Measurements from ENCODE around the gene MKNK2.

Gene MKNK2

DNA sequence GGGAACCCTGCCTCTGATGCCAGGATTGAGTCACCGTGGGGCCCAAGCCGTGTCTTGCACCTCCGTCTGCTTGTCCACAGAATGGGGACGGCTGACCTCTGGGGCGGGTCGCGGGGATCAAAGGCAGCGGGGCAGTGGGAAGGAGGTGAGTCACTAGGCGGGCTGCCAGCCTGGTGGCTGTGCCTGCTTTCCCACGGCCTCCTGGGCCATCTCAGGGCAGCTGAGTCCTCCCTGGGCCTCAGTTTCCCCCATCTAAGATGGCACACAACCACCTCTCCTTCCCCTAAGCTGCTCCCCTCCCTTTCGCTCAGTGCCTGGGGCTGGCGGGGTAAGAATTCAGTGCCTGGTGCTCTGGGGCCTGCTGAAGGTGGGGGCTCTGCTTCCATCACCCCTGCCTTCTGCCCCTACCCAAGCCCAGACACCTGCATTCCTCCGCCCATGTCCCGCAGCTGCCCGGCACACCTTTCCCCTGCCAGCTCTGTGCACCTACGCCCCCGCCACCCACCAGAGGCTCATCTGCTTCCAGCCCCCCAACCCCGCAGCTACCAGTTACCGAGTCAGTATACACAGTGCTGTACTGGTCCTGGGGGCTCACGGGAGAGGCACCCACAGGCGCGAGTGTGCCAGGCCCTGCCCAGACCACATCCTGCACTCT lies 3.5 kb downstream of the MKNK2 start:
- no peak overlapping the region for H3K4me3 ChIP-seq (ENCODE audit: low read length)
- no peak overlapping the region for H3K27ac ChIP-seq (ENCODE audit: low read depth, low read length)
- no peak overlapping the region for H4K5ac ChIP-seq (ENCODE audit: low read length)
- WGBS (ENCODE audit: extremely low coverage, insufficient coverage, low lambda C conversion rate): no CpG with 5 or more reads among the region's 22 CpGs
- no peak for DNase-seq
- no peak overlapping the region for H3K56ac ChIP-seq (ENCODE audit: low read length)
- no peaks in the 10 kb centered on the region for H3K36me3 ChIP-seq (ENCODE audit: control insufficient read depth, insufficient read depth, low read length)
- H3K4ac ChIP-seq (ENCODE audit: low read depth, low read length): no peak overlapping the region
- no peak overlapping the region for H2BK120ac ChIP-seq (ENCODE audit: low read depth, low read length)
- peaks cover 22% of the 10 kb centered on the region for H3K79me2 ChIP-seq (ENCODE audit: control insufficient read depth, insufficient read depth, low read length)
- peaks cover 2% of the 10 kb centered on the region for H3K4me1 ChIP-seq (ENCODE audit: control insufficient read depth, low read depth, low read length)
- no peak overlapping the region for H2BK5ac ChIP-seq (ENCODE audit: low read length)
- no peak overlapping the region for H3K23ac ChIP-seq (ENCODE audit: low read length)
- no peaks in the 10 kb centered on the region for H3K27me3 ChIP-seq (ENCODE audit: insufficient read depth, low read length, poor library complexity)
- H3K4me2 ChIP-seq (ENCODE audit: low read length): no peak overlapping the region
- H3K18ac ChIP-seq (ENCODE audit: low read length): no peak overlapping the region
- no peak overlapping the region for H2BK15ac ChIP-seq (replicated peaks; ENCODE audit: low read depth)
- H2AK5ac ChIP-seq (ENCODE audit: low read length): no peak overlapping the region
- H4K8ac ChIP-seq (ENCODE audit: low read depth, low read length): no peak overlapping the region
- no peak overlapping the region for H3K9ac ChIP-seq (ENCODE audit: low read length)
- H3K79me1 ChIP-seq (ENCODE audit: low read length): peaks cover 19% of the 10 kb centered on the region

DNA sequence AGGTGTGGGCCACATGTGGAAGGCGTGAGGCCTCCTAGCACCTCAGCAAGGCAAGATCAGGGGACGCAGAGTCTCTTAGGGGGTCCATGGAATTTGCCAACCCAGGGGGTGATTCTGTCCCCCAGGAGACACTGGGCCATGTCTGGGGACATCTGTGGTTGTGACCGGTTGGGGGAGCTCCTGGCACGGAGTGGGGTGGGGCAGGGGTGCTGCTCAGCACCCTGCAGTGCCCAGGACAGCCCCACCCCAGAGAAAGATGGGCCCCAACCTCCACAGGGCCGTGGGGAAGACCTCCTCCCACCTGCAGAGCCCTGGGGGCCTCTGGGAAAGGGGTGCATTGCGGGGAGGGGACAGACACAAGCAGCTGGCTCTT lies 4.0 kb downstream of the MKNK2 start:
- no peak overlapping the region for H3K4me3 ChIP-seq (ENCODE audit: low read length)
- H3K36me3 ChIP-seq (ENCODE audit: control insufficient read depth, insufficient read depth, low read length): no peaks in the 10 kb centered on the region
- no peak overlapping the region for H3K23ac ChIP-seq (ENCODE audit: low read length)
- peaks cover 22% of the 10 kb centered on the region for H3K79me2 ChIP-seq (ENCODE audit: control insufficient read depth, insufficient read depth, low read length)
- H3K9ac ChIP-seq (ENCODE audit: low read length): no peak overlapping the region
- no peak overlapping the region for H3K18ac ChIP-seq (ENCODE audit: low read length)
- DNase-seq: no peak
- peaks cover 19% of the 10 kb centered on the region for H3K79me1 ChIP-seq (ENCODE audit: low read length)
- H2AK5ac ChIP-seq (ENCODE audit: low read length): no peak overlapping the region
- H3K4ac ChIP-seq (ENCODE audit: low read depth, low read length): no peak overlapping the region
- no CpG with 5 or more reads among the region's 6 CpGs for WGBS (ENCODE audit: extremely low coverage, insufficient coverage, low lambda C conversion rate)
- no peak overlapping the region for H4K8ac ChIP-seq (ENCODE audit: low read depth, low read length)
- no peak overlapping the region for H2BK15ac ChIP-seq (replicated peaks; ENCODE audit: low read depth)
- no peak overlapping the region for H3K56ac ChIP-seq (ENCODE audit: low read length)
- H4K5ac ChIP-seq (ENCODE audit: low read length): no peak overlapping the region
- H3K27me3 ChIP-seq (ENCODE audit: insufficient read depth, low read length, poor library complexity): no peaks in the 10 kb centered on the region
- no peak overlapping the region for H2BK5ac ChIP-seq (ENCODE audit: low read length)
- H3K4me1 ChIP-seq (ENCODE audit: control insufficient read depth, low read depth, low read length): peaks cover 2% of the 10 kb centered on the region
- H2BK120ac ChIP-seq (ENCODE audit: low read depth, low read length): no peak overlapping the region
- no peak overlapping the region for H3K4me2 ChIP-seq (ENCODE audit: low read length)
- H3K27ac ChIP-seq (ENCODE audit: low read depth, low read length): no peak overlapping the region

DNA sequence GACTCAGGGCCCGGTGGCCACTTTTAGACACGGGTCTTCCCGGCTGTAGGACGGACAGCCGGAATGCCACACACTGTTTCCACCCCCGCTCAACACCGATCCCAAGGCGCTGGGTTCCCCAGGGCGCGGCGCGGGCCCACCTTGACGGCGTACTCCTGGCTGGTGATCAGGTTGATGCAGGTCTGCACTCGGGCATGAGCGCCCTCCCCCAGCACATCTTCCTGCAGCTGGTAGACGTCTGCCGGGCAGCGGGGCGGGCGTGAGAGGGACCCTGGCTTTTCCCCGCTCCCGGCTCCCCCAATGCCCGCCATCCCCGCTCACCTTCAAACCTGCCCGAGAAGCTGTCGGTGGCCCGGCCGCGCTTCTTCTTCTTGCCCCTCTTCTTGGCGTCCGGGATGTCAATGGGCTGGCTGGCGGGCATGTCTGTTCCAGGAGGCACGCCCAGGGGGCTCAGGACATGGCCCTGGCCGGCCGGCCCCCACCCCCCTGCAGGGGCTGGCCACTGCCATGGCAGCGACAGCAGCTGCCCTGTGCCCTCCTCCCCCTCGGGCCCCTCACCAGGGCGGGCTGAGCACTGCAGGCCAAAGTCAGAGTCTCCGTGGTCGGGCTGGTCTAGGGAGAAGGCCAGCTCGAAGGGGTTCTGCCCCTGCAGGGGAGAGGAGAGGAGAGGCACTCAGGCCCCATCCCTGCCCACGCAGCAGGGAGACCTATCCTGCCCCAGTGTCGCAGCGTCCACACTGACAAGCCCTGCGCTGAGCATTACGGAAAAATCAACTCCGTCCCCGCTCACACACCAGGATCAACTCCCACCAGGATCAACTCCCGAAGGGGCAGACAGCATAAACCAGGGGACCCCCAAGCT lies 4.8 kb downstream of the MKNK2 start:
- no CpG with 5 or more reads among the region's 50 CpGs for WGBS (ENCODE audit: extremely low coverage, insufficient coverage, low lambda C conversion rate)
- H3K36me3 ChIP-seq (ENCODE audit: control insufficient read depth, insufficient read depth, low read length): peaks cover 2% of the 10 kb centered on the region
- DNase-seq: no peak

DNA sequence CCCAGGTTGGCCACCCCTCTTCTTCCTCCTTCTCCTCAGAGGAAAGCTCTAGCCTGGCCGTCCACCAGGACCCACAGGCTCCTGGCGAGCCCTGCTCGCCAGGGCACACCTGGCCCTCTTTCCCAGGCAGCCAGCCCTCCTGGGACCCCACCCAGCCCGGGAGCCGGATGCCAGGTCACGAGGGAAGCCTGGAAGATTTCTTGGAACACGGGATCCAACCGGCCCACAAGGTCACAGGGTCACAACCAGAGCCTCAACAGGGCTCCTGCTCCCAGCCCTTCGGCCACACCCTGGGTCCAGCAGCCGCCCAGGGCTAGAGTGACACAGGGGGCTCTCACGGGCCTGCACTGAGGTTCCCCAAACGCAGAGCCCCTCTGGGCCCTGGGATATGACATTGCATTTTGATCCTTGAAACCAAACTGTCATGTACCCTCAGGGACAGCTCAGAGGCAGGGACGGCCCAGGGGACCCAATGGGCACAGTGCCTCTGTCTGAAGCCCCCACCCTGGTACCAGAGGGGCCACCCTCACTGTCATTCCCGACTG lies 5.5 kb downstream of the MKNK2 start:
- H3K4me1 ChIP-seq (ENCODE audit: control insufficient read depth, low read depth, low read length): peaks cover 4% of the 10 kb centered on the region
- H3K18ac ChIP-seq (ENCODE audit: low read length): no peak overlapping the region
- H3K79me2 ChIP-seq (ENCODE audit: control insufficient read depth, insufficient read depth, low read length): peaks cover 22% of the 10 kb centered on the region
- no peak overlapping the region for H3K23ac ChIP-seq (ENCODE audit: low read length)
- no peak overlapping the region for H4K8ac ChIP-seq (ENCODE audit: low read depth, low read length)
- H2BK120ac ChIP-seq (ENCODE audit: low read depth, low read length): no peak overlapping the region
- peaks cover 21% of the 10 kb centered on the region for H3K79me1 ChIP-seq (ENCODE audit: low read length)
- H3K4me2 ChIP-seq (ENCODE audit: low read length): no peak overlapping the region
- H3K4me3 ChIP-seq (ENCODE audit: low read length): no peak overlapping the region
- no peak overlapping the region for H2AK5ac ChIP-seq (ENCODE audit: low read length)
- H4K5ac ChIP-seq (ENCODE audit: low read length): no peak overlapping the region
- H3K27me3 ChIP-seq (ENCODE audit: insufficient read depth, low read length, poor library complexity): no peaks in the 10 kb centered on the region
- H3K36me3 ChIP-seq (ENCODE audit: control insufficient read depth, insufficient read depth, low read length): peaks cover 9% of the 10 kb centered on the region
- no peak overlapping the region for H3K56ac ChIP-seq (ENCODE audit: low read length)
- no peak overlapping the region for H3K9ac ChIP-seq (ENCODE audit: low read length)
- no CpG with 5 or more reads among the region's 14 CpGs for WGBS (ENCODE audit: extremely low coverage, insufficient coverage, low lambda C conversion rate)
- DNase-seq: no peak
- no peak overlapping the region for H3K27ac ChIP-seq (ENCODE audit: low read depth, low read length)
- no peak overlapping the region for H3K4ac ChIP-seq (ENCODE audit: low read depth, low read length)
- no peak overlapping the region for H2BK15ac ChIP-seq (replicated peaks; ENCODE audit: low read depth)
- H2BK5ac ChIP-seq (ENCODE audit: low read length): no peak overlapping the region

More for the DNA sequence above, 4.8 kb downstream of the MKNK2 start:
- Histone ChIP-seq H3K79me2 (ENCODE audit: control insufficient read depth, insufficient read depth, low read length) (peaks cover 22% of the 10 kb centered on the region), H2BK120ac (ENCODE audit: low read depth, low read length) (no peak overlapping the region), H4K5ac (ENCODE audit: low read length) (no peak overlapping the region), H3K4me1 (ENCODE audit: control insufficient read depth, low read depth, low read length) (peaks cover 4% of the 10 kb centered on the region), H3K27ac (ENCODE audit: low read depth, low read length) (no peak overlapping the region), H3K9ac (ENCODE audit: low read length) (no peak overlapping the region), H3K4me3 (ENCODE audit: low read length) (no peak overlapping the region), H2BK15ac (replicated peaks; ENCODE audit: low read depth) (no peak overlapping the region), H3K18ac (ENCODE audit: low read length) (no peak overlapping the region), H3K23ac (ENCODE audit: low read length) (no peak overlapping the region), H2AK5ac (ENCODE audit: low read length) (no peak overlapping the region), H4K8ac (ENCODE audit: low read depth, low read length) (no peak overlapping the region), H3K4me2 (ENCODE audit: low read length) (no peak overlapping the region), H3K27me3 (ENCODE audit: insufficient read depth, low read length, poor library complexity) (no peaks in the 10 kb centered on the region), H3K56ac (ENCODE audit: low read length) (no peak overlapping the region), H3K79me1 (ENCODE audit: low read length) (peaks cover 21% of the 10 kb centered on the region), H2BK5ac (ENCODE audit: low read length) (no peak overlapping the region), H3K4ac (ENCODE audit: low read depth, low read length) (no peak overlapping the region)

DNA sequence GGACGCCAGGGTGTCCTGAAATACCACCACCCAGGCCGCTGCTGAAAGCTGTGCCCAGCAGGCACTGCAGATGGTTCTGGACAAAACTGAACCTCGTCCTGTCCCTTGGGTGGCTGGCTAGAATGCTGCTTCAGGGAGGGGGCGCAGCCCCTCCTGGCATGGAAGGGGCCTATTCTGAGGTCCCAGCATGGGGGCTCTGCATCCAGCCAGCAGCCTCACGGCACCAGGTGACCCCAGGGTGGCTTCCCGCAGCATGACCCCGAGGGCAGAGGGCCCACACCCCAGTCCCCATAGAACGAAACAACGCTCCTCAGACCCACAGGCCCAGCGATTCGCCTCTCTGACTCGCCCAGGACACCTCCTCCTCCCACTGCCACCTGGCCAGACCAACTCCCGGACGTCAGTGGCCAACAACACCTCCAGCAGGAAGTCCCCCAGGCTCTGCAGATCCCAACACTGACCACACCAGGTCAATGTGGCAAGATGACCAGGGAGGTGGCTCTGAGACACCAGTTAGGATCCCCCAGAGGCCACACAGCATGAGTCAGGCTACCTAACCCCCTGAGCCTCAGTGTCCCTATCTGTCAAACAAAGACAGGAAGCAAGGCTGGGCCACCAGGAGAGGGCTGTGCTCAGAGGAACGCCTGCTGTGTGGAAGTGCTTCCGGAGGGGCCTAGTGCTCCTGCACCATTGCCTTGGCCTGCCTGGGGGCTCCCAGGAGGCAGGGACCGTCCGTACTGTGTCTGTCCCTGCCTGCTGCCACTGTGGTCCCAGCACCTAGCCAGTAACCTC lies 6.1 kb downstream of the MKNK2 start:
- no peak overlapping the region for H3K23ac ChIP-seq (ENCODE audit: low read length)
- H2BK120ac ChIP-seq (ENCODE audit: low read depth, low read length): no peak overlapping the region
- peaks cover 4% of the 10 kb centered on the region for H3K4me1 ChIP-seq (ENCODE audit: control insufficient read depth, low read depth, low read length)
- no peak overlapping the region for H3K27ac ChIP-seq (ENCODE audit: low read depth, low read length)
- no peak overlapping the region for H4K8ac ChIP-seq (ENCODE audit: low read depth, low read length)
- no peak overlapping the region for H3K4me2 ChIP-seq (ENCODE audit: low read length)
- no peak overlapping the region for H3K9ac ChIP-seq (ENCODE audit: low read length)
- WGBS (ENCODE audit: extremely low coverage, insufficient coverage, low lambda C conversion rate): no CpG with 5 or more reads among the region's 18 CpGs
- peaks cover 18% of the 10 kb centered on the region for H3K79me1 ChIP-seq (ENCODE audit: low read length)
- DNase-seq: no peak
- H2BK5ac ChIP-seq (ENCODE audit: low read length): no peak overlapping the region
- H3K36me3 ChIP-seq (ENCODE audit: control insufficient read depth, insufficient read depth, low read length): peaks cover 10% of the 10 kb centered on the region
- peaks cover 17% of the 10 kb centered on the region for H3K79me2 ChIP-seq (ENCODE audit: control insufficient read depth, insufficient read depth, low read length)
- H3K18ac ChIP-seq (ENCODE audit: low read length): no peak overlapping the region
- H3K56ac ChIP-seq (ENCODE audit: low read length): no peak overlapping the region
- no peak overlapping the region for H2BK15ac ChIP-seq (replicated peaks; ENCODE audit: low read depth)
- no peak overlapping the region for H3K4me3 ChIP-seq (ENCODE audit: low read length)
- H2AK5ac ChIP-seq (ENCODE audit: low read length): no peak overlapping the region
- no peaks in the 10 kb centered on the region for H3K27me3 ChIP-seq (ENCODE audit: insufficient read depth, low read length, poor library complexity)
- no peak overlapping the region for H3K4ac ChIP-seq (ENCODE audit: low read depth, low read length)
- no peak overlapping the region for H4K5ac ChIP-seq (ENCODE audit: low read length)
